Smooth muscle cell (in vitro differentiated cells): ENCODE data around the gene DTNA. TPM values are rescaled to one million over a fixed set of nuclear protein-coding genes. Genes with fewer than 3 reads are reported as not detected.

Experiments used
- DNase-seq: peaks from one replicate; lab custom pipeline; 2025; ENCODE audit not compliant: unreplicated experiment; lab: John Stamatoyannopoulos, UW
- H2AFZ ChIP-seq: fragments of 200-600 bp; sonication (generic); 2 replicates; pipeline ENCODE4 v1.6.0; 2016; ENCODE audit warnings: antibody characterized with exemption, low read depth, mild to moderate bottlenecking
- H3F3A ChIP-seq: fragments of 200-600 bp; sonication (generic); 2 replicates; pipeline ENCODE4 v1.6.0; 2017; ENCODE audit warnings: antibody characterized with exemption, low read depth
- H3K27ac ChIP-seq: fragments of 200-600 bp; sonication (generic); 2 replicates; pipeline ENCODE4 v1.5.1; 2016; ENCODE audit warnings: low read depth, mild to moderate bottlenecking
- H3K27me3 ChIP-seq: fragments of 200-600 bp; sonication (generic); 2 replicates; pipeline ENCODE4 v1.6.1; 2016; ENCODE audit warnings: low read depth, mild to moderate bottlenecking
- H3K36me3 ChIP-seq: fragments of 200-600 bp; sonication (generic); 2 replicates; pipeline ENCODE4 v1.5.1; 2016; ENCODE audit warnings: low read depth
- H3K4me1 ChIP-seq: fragments of 200-600 bp; sonication (generic); 2 replicates; pipeline ENCODE4 v1.5.1; 2016; ENCODE audit warnings: low read depth
- H3K4me2 ChIP-seq: fragments of 200-600 bp; sonication (generic); 2 replicates; pipeline ENCODE4 v1.6.0; 2016; ENCODE audit warnings: mild to moderate bottlenecking
- H3K4me3 ChIP-seq: fragments of 200-600 bp; sonication (generic); 2 replicates; pipeline ENCODE4 v1.5.1; 2016; ENCODE audit warnings: mild to moderate bottlenecking
- H3K79me2 ChIP-seq: fragments of 200-600 bp; sonication (generic); 2 replicates; pipeline ENCODE4 v1.6.0; 2016; ENCODE audit warnings: low read depth, mild to moderate bottlenecking
- H3K9ac ChIP-seq: fragments of 200-600 bp; sonication (generic); 2 replicates; pipeline ENCODE4 v1.6.0; 2016; ENCODE audit warnings: low read depth
- H3K9me3 ChIP-seq: fragments of 200-600 bp; sonication (generic); replicated peaks from 2 replicates; pipeline ENCODE4 v1.5.1; 2016; ENCODE audit warnings: low read depth
- H4K20me1 ChIP-seq: fragments of 200-600 bp; sonication (generic); 2 replicates; pipeline ENCODE4 v1.6.0; 2016; ENCODE audit warnings: low read depth
- CTCF ChIP-seq: fragments of 200-600 bp; sonication (generic); IDR thresholded peaks from 2 replicates; pipeline ENCODE4 v1.5.1; 2017; ENCODE audit warnings: borderline replicate concordance, mild to moderate bottlenecking, antibody characterized with exemption; ENCODE audit not compliant: insufficient read depth, poor library complexity, severe bottlenecking
- WGBS: methylation state at CpG from one replicate; pipeline ENCODE4 v1.1.7; 2016; ENCODE audit warnings: low lambda C conversion rate; 5-methylcytosine and 5-hydroxymethylcytosine counted together
- polyA plus RNA-seq: library from polyadenylated mRNA; unstranded; fragments of >200 nt; fragmentation: Nextera tagmentation; extraction: Ambion mirVana; gene quantifications from 2 replicates; pipeline ENCODE4 v1.2.1, GENCODE V29; 2016
- total RNA-seq: library from RNA; depleted of rRNA; stranded (reverse); fragments of >200 nt; gene quantifications from 2 replicates; pipeline ENCODE4 v1.2.3, GENCODE V29; 2014

DTNA gene
- total and polyA plus RNA-seq, 2 experiments from 2014 or later = 3.0 to 3.1 TPM

- Histone ChIP-seq H2AFZ (no peak overlapping the region), H3K9me3 (no peaks in the 10 kb centered on the region), H4K20me1 (no peaks in the 10 kb centered on the region), H3K4me2 (no peak overlapping the region), H3K27ac (no peak overlapping the region), H3K4me3 (no peak overlapping the region), H3K36me3 (no peaks in the 10 kb centered on the region), H3K79me2 (no peaks in the 10 kb centered on the region), H3K4me1 (no peaks in the 10 kb centered on the region), H3F3A (no peaks in the 10 kb centered on the region), H3K27me3 (no peaks in the 10 kb centered on the region), H3K9ac (no peak overlapping the region)
- no peak for DNase-seq
- no peak for TF ChIP-seq CTCF
- 91% methylated on average over 4 of the region's 4 CpGs for WGBS
Measured at GRCh38 chr18:34887881-34888580, 177.9 kb downstream of the DTNA start.

GRCh38 chr18:34890486-34891085, 180.5 kb downstream of the DTNA start:
- Histone ChIP-seq H4K20me1 (no peaks in the 10 kb centered on the region), H3K27ac (no peak overlapping the region), H3K4me1 (no peaks in the 10 kb centered on the region), H3F3A (no peaks in the 10 kb centered on the region), H3K36me3 (no peaks in the 10 kb centered on the region), H3K4me2 (no peak overlapping the region), H3K27me3 (no peaks in the 10 kb centered on the region), H3K9me3 (no peaks in the 10 kb centered on the region), H3K79me2 (no peaks in the 10 kb centered on the region), H3K4me3 (no peak overlapping the region), H3K9ac (no peak overlapping the region), H2AFZ (no peak overlapping the region)
- no peak for DNase-seq
- WGBS = 85% methylated on average over 6 of the region's 6 CpGs
- TF ChIP-seq CTCF = no peak

- H3K36me3 ChIP-seq = no peaks in the 10 kb centered on the region
- H3K4me1 ChIP-seq = no peaks in the 10 kb centered on the region
- H3K27ac ChIP-seq = no peak overlapping the region
- H3F3A ChIP-seq = no peaks in the 10 kb centered on the region
- H2AFZ ChIP-seq = no peak overlapping the region
- H4K20me1 ChIP-seq = no peaks in the 10 kb centered on the region
- no peak for TF ChIP-seq CTCF
- no peaks in the 10 kb centered on the region for H3K79me2 ChIP-seq
- H3K4me2 ChIP-seq = no peak overlapping the region
- no peak overlapping the region for H3K9ac ChIP-seq
- no peak for DNase-seq
- H3K27me3 ChIP-seq = no peaks in the 10 kb centered on the region
- 83% methylated on average over 3 of the region's 3 CpGs for WGBS
- no peak overlapping the region for H3K4me3 ChIP-seq
- no peaks in the 10 kb centered on the region for H3K9me3 ChIP-seq
Measured at GRCh38 chr18:34892379-34892778, 182.3 kb downstream of the DTNA start.

GRCh38 chr18:34893239-34893638, 183.1 kb downstream of the DTNA start:
- no peak overlapping the region for H3K4me2 ChIP-seq
- H3K4me3 ChIP-seq = no peak overlapping the region
- H3K9me3 ChIP-seq = no peaks in the 10 kb centered on the region
- H3K36me3 ChIP-seq = no peaks in the 10 kb centered on the region
- no peak for TF ChIP-seq CTCF
- H3K79me2 ChIP-seq = no peaks in the 10 kb centered on the region
- H2AFZ ChIP-seq = no peak overlapping the region
- no peaks in the 10 kb centered on the region for H3K27me3 ChIP-seq
- H4K20me1 ChIP-seq = no peaks in the 10 kb centered on the region
- no peak overlapping the region for H3K9ac ChIP-seq
- no peak overlapping the region for H3K27ac ChIP-seq
- H3K4me1 ChIP-seq = no peaks in the 10 kb centered on the region
- no peak for DNase-seq
- H3F3A ChIP-seq = no peaks in the 10 kb centered on the region
